Vagina (tissue), 2 donors: Measurements from ENCODE around the gene ZNF582.

Experiments
- CTCF ChIP-seq, 3 experiments: fragments of 450-650 bp in 2 of 3; fragments of 200-600 bp in 1 of 3; sonication (generic) in 1 of 3; IDR thresholded peaks; one replicate each; pipeline ENCODE4 v1.5.1; 2017 to 2019; ENCODE audit warnings: antibody characterized with exemption in 3 of 3, mild to moderate bottlenecking in 2 of 3, moderate library complexity in 2 of 3
- POLR2A ChIP-seq, 2 donors: fragments of 450-650 bp; IDR thresholded peaks; one replicate each; pipeline ENCODE4 v1.6.1; 2017; ENCODE audit warnings: antibody characterized with exemption in 2 of 2, mild to moderate bottlenecking in 2 of 2, moderate library complexity in 2 of 2
- POLR2AphosphoS5 ChIP-seq, 2 donors: sonication (generic); formaldehyde crosslinking; IDR thresholded peaks; one replicate each; pipeline ENCODE4 v1.9.0; 2017; ENCODE audit warnings: antibody characterized with exemption in 2 of 2, mild to moderate bottlenecking in 2 of 2, low read depth in 1 of 2; ENCODE audit not compliant: insufficient read depth in 1 of 2

- TF ChIP-seq CTCF (IDR thresholded peaks at IDR 0.05) (no peak), POLR2AphosphoS5 (IDR thresholded peaks at IDR 0.05; ENCODE audit: insufficient read depth in 1 of 2, low read depth in 1 of 2) (no peak), POLR2A (IDR thresholded peaks at IDR 0.05) (no peak)
Observed at GRCh38 chr19:56341948-56342347, 51.4 kb downstream of the ZNF582 start.
